OCI-LY1 (cell line): ENCODE data around the gene SYT1.

ENCODE experiments used
- H2AFZ ChIP-seq: fragments of 200-600 bp; sonication (generic), shearing (Covaris generic); 2 replicates; pipeline ENCODE4 v1.6.0; 2014; ENCODE audit warnings: antibody characterized with exemption, mild to moderate bottlenecking, low read length
- H3F3A ChIP-seq: fragments of 200-600 bp; sonication (generic), shearing (Covaris generic); 2 replicates; pipeline ENCODE4 v1.6.0; 2014; ENCODE audit warnings: mild to moderate bottlenecking, antibody characterized with exemption, low read length, moderate library complexity; ENCODE audit not compliant: insufficient read depth
- H3K27ac ChIP-seq: fragments of 200-600 bp; sonication (generic); 2 replicates; pipeline ENCODE4 v1.5.1; 2014; ENCODE audit warnings: low read length, mixed run types, mild to moderate bottlenecking, low read depth; ENCODE audit not compliant: poor library complexity, severe bottlenecking
- H3K27me3 ChIP-seq: fragments of 200-600 bp; sonication (generic); 2 replicates; pipeline ENCODE4 v1.6.0; 2014; ENCODE audit warnings: antibody characterized with exemption, mild to moderate bottlenecking, low read length, moderate library complexity; ENCODE audit not compliant: insufficient read depth
- H3K36me3 ChIP-seq: fragments of 200-600 bp; sonication (generic); 2 replicates; pipeline ENCODE4 v1.6.1; 2014; ENCODE audit warnings: mild to moderate bottlenecking, antibody characterized with exemption, low read length, moderate library complexity, mixed read lengths; ENCODE audit not compliant: insufficient read depth
- H3K4me1 ChIP-seq: fragments of 200-600 bp; sonication (generic); 2 replicates; pipeline ENCODE4 v1.5.1; 2014; ENCODE audit warnings: mild to moderate bottlenecking, low read length, moderate library complexity; ENCODE audit not compliant: insufficient read depth, severe bottlenecking
- H3K4me2 ChIP-seq: fragments of 200-600 bp; sonication (generic), shearing (Covaris generic); 2 replicates; pipeline ENCODE4 v1.6.1; 2014; ENCODE audit warnings: low read length
- H3K4me3 ChIP-seq: fragments of 200-600 bp; sonication (generic); 2 replicates; pipeline ENCODE4 v1.5.1; 2014; ENCODE audit warnings: low read length, low read depth, mild to moderate bottlenecking, mixed read lengths; ENCODE audit not compliant: poor library complexity, severe bottlenecking
- H3K79me2 ChIP-seq: fragments of 200-600 bp; shearing (Covaris generic); 2 replicates; pipeline ENCODE4 v1.6.1; 2016; ENCODE audit warnings: mixed run types, low read length, mixed read lengths; ENCODE audit not compliant: insufficient read depth
- H3K9ac ChIP-seq: fragments of 200-600 bp; sonication (generic), shearing (Covaris generic); 2 replicates; pipeline ENCODE4 v1.6.1; 2014; ENCODE audit warnings: mild to moderate bottlenecking, low read length, mixed read lengths
- H3K9me2 ChIP-seq: fragments of 200-600 bp; sonication (generic), shearing (Covaris generic); 2 replicates; pipeline ENCODE4 v1.6.1; 2014; ENCODE audit warnings: low read depth, mild to moderate bottlenecking, low read length, mixed read lengths
- H3K9me3 ChIP-seq: fragments of 200-600 bp; shearing (Covaris generic); 2 replicates; pipeline ENCODE4 v1.6.1; 2014; ENCODE audit warnings: low read length, mixed read lengths
- H4K20me1 ChIP-seq: fragments of 200-600 bp; sonication (generic), shearing (Covaris generic); 2 replicates; pipeline ENCODE4 v1.6.0; 2016; ENCODE audit warnings: mild to moderate bottlenecking, low read length; ENCODE audit not compliant: insufficient read depth
- EZH2 ChIP-seq: fragments of 200-600 bp; sonication (generic), shearing (Covaris generic); IDR thresholded peaks from 2 replicates; pipeline ENCODE4 v1.8.0; 2017; ENCODE audit warnings: borderline replicate concordance, mixed run types, mild to moderate bottlenecking, antibody characterized with exemption, low read length, moderate library complexity, mixed read lengths
- TF ChIP-seq, protein P1 (sequence below): fragments of 200-600 bp; sonication (generic), shearing (Covaris generic); IDR thresholded peaks from 2 replicates; pipeline ENCODE4 v1.5.1; 2017; ENCODE audit warnings: mild to moderate bottlenecking, antibody characterized with exemption, low read length, moderate library complexity, mixed read lengths

SYT1 gene

DNA sequence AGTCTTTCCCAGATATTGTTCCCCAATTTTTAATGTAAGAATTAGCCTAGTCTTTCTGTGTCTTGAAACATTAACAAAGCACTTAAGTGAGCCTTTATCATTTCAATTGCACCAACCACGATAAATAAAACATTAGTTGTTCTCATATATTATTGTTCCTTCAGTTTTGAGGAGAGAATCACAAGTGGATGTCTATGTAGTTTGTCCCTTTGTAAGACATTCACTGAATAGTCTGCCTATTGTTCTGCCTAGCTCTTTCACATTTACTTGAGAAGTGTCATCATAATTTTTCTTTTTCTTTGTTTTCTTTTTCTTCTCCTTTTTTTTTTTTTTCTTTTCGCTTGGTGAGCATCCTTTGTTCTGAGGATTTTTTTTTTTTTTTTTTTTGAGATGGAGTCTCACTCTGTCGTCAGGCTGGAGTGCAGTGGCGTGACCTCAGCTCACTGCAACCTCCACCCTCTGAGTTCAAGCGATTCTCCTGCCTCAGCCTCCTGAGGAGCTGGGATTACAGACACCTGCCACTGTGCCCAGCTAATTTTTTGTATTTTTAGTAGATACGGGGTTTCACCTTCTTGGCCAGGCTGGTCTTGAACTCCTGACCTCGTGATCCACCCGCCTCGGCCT, 129.7 kb downstream of the SYT1 start:
- Histone ChIP-seq H3K4me2 (no peak overlapping the region), H4K20me1 (no peaks in the 10 kb centered on the region), H3K4me3 (no peak overlapping the region), H3K27ac (no peak overlapping the region), H3K4me1 (no peaks in the 10 kb centered on the region), H3K27me3 (no peaks in the 10 kb centered on the region), H3K9me3 (no peaks in the 10 kb centered on the region), H3K9me2 (no peaks in the 10 kb centered on the region), H3K9ac (no peak overlapping the region), H3K36me3 (no peaks in the 10 kb centered on the region), H2AFZ (no peak overlapping the region), H3K79me2 (no peaks in the 10 kb centered on the region), H3F3A (no peaks in the 10 kb centered on the region)
- TF ChIP-seq EZH2: no peak
- TF ChIP-seq, protein P1, sequence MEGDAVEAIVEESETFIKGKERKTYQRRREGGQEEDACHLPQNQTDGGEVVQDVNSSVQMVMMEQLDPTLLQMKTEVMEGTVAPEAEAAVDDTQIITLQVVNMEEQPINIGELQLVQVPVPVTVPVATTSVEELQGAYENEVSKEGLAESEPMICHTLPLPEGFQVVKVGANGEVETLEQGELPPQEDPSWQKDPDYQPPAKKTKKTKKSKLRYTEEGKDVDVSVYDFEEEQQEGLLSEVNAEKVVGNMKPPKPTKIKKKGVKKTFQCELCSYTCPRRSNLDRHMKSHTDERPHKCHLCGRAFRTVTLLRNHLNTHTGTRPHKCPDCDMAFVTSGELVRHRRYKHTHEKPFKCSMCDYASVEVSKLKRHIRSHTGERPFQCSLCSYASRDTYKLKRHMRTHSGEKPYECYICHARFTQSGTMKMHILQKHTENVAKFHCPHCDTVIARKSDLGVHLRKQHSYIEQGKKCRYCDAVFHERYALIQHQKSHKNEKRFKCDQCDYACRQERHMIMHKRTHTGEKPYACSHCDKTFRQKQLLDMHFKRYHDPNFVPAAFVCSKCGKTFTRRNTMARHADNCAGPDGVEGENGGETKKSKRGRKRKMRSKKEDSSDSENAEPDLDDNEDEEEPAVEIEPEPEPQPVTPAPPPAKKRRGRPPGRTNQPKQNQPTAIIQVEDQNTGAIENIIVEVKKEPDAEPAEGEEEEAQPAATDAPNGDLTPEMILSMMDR: no peak

DNA sequence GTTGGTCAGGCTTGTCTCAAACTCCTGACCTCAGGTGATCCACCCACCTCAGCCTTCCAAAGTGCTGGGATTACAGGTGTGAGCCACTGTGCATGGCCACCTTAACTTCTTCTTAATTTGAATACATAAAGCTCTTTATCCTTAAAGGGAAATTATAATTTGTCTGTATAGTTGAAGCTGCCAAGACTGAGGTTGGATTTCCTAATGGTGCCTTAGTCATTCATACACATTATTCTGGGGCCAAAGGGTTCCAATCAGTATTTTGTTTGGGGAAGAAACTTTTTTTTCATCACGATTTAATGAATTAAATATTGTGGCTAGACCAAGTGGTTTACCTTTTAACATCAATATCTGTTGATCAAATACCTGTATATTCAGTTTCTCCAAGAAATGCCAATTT, 135.9 kb downstream of the SYT1 start:
- Histone ChIP-seq H3K79me2 (no peaks in the 10 kb centered on the region), H3K4me1 (no peaks in the 10 kb centered on the region), H2AFZ (no peak overlapping the region)

DNA sequence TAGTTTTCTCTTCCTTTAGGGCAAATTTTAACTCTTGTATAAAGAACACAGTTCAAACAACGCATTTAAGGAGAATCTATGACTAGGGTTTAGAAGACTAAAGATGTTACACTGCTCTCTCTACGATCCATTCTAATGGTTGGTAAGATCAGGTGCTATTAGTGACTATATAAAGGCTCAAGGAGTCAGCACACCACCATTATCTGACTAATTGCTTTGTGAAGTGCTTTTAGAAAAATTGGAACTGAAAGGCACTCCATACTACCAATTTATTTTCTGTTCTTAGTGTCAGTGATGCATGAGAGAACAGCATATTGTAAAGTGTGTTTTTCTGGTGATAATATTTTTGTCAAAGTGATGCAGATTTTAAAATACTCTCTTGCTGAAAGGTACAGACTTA, 136.8 kb downstream of the SYT1 start:
- TF ChIP-seq, protein P1: no peak
- TF ChIP-seq EZH2: no peak

More for the DNA sequence above, 135.9 kb downstream of the SYT1 start:
- no peak overlapping the region for H3K27ac ChIP-seq
- H3K27me3 ChIP-seq: no peaks in the 10 kb centered on the region
- H3K9ac ChIP-seq: no peak overlapping the region
- H4K20me1 ChIP-seq: no peaks in the 10 kb centered on the region
- TF ChIP-seq EZH2: no peak
- TF ChIP-seq, protein P1: no peak
- no peak overlapping the region for H3K4me3 ChIP-seq
- no peaks in the 10 kb centered on the region for H3K9me2 ChIP-seq
- no peaks in the 10 kb centered on the region for H3F3A ChIP-seq
- H3K9me3 ChIP-seq: no peaks in the 10 kb centered on the region
- H3K4me2 ChIP-seq: no peak overlapping the region
- H3K36me3 ChIP-seq: no peaks in the 10 kb centered on the region

More for the DNA sequence above, 136.8 kb downstream of the SYT1 start:
- Histone ChIP-seq H3K27ac (no peak overlapping the region), H4K20me1 (no peaks in the 10 kb centered on the region), H2AFZ (no peak overlapping the region), H3K79me2 (no peaks in the 10 kb centered on the region), H3K4me2 (no peak overlapping the region), H3K4me1 (no peaks in the 10 kb centered on the region), H3K4me3 (no peak overlapping the region), H3K9ac (no peak overlapping the region), H3K9me2 (no peaks in the 10 kb centered on the region), H3K9me3 (no peaks in the 10 kb centered on the region), H3F3A (no peaks in the 10 kb centered on the region), H3K27me3 (no peaks in the 10 kb centered on the region), H3K36me3 (no peaks in the 10 kb centered on the region)
